Stimulated activated CD8-positive, alpha-beta memory T cell treated with anti-CD3 and anti-CD28 coated beads, Interleukin-12 subunit alpha, Interleukin-12 subunit beta, amount 100 ng/mL, for 24 hours (primary cell): ENCODE results near the gene DLX4.

Source experiments
- DNase-seq: peaks from one replicate; pipeline ENCODE4 v3.0.0-alpha.2; 2020; ENCODE audit errors: extremely low read depth

DLX4 gene

GRCh38 chr17:50014471-50015088 lies 45.6 kb downstream of the DLX4 start:
- no peak for DNase-seq

- no peak for DNase-seq
Observed at GRCh38 chr17:50015146-50015545, 46.2 kb downstream of the DLX4 start.

GRCh38 chr17:50018909-50019308 lies 49.9 kb downstream of the DLX4 start:
- no peak for DNase-seq

GRCh38 chr17:50020841-50021599 lies 52.0 kb downstream of the DLX4 start:
- DNase-seq: no peak

DNA sequence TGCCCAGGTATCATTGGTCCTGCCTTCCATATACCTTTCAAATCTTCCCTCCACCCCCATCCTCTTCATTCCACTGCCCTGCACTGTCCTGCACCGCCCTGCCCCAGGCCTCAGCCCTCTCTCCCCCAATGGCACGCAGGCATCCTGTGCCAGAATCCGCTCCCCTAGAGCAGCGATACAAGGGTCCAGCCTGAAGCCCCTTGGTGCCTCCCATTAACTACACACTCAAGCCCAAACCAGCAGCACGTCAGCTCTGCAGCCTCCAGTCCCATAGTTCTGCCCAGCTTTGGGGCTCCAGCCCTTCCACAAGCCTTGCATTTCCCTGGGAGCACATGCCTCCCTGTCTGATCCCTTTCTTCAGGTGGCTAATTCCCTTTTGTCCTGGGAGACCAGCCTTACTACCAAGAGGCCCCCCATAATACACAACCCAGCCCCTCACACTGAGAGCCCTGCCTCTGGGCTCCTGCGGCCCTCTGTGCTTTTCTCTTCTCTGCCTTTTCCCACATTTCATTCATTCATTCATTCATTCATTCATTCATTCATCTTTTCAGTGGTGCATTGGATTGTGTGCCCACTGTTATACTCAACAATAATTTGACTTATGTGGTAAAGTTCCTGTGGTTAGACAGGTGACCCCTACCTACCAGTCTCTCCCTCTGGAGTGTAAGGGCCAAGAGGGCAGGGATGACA lies 52.8 kb downstream of the DLX4 start:
- DNase-seq: no peak

- DNase-seq: no peak
Observed at GRCh38 chr17:50022463-50023130, 53.6 kb downstream of the DLX4 start.

GRCh38 chr17:50023520-50023919 lies 54.5 kb downstream of the DLX4 start:
- DNase-seq: no peak
